Epithelial cell of prostate (primary cell): Measurements from ENCODE around the gene SP2.
A peak's percentile ranks its signal among the peaks of the same experiment; 100 is the strongest.

Source experiments
- DNase-seq: peaks from one replicate; pipeline ENCODE4 v3.0.0-alpha.2; 2011; ENCODE audit warnings: low read depth, low spot score
- H3K27ac ChIP-seq: fragments of 450-650 bp; 2 replicates; pipeline ENCODE4 v1.5.1; 2017; ENCODE audit warnings: mild to moderate bottlenecking

The SP2 gene

GRCh38 chr17:47967607-47968252, 71.7 kb downstream of the SP2 start:
- peak; percentile 80 for DNase-seq

GRCh38 chr17:47968836-47969235, 72.8 kb downstream of the SP2 start:
- H3K27ac ChIP-seq, result peak overlapping the region; percentile 75
- DNase-seq, result no peak

More at GRCh38 chr17:47967607-47968252, 71.7 kb downstream of the SP2 start:
- H3K27ac ChIP-seq, result peak overlapping the region; percentile 75

- DNase-seq, result no peak
- no peak overlapping the region for H3K27ac ChIP-seq
These were observed 74.1 kb downstream of the SP2 start for GRCh38 chr17:47969930-47970724.

- peak; percentile 92 for DNase-seq
- H3K27ac ChIP-seq, result peak within 1 kb of the TSS; percentile 54
These were observed 74.9 kb downstream of the SP2 start, which contains the start of gene CDK5RAP3 for GRCh38 chr17:47970725-47971499. Gene CDK5RAP3 (plus strand): TSS chr17:47971113. CDS start chr17:47971147, 34 bp downstream.

GRCh38 chr17:47973541-47973940, 77.5 kb downstream of the SP2 start:
- no peak overlapping the region for H3K27ac ChIP-seq
- DNase-seq, result no peak

- no peak for DNase-seq
- no peak overlapping the region for H3K27ac ChIP-seq
These were observed 79.3 kb downstream of the SP2 start for GRCh38 chr17:47975189-47975822.

- no peak overlapping the region for H3K27ac ChIP-seq
- no peak for DNase-seq
These were observed 79.8 kb downstream of the SP2 start for GRCh38 chr17:47975823-47976205.

- no peak for DNase-seq
- H3K27ac ChIP-seq, result no peak overlapping the region
These were observed 82.3 kb downstream of the SP2 start for GRCh38 chr17:47978324-47978723.
